A549 treated with DMSO at 1 μM for 4 hours (cell line): Measurements from ENCODE around the gene C16orf87. TPM values are rescaled to one million over a fixed set of nuclear protein-coding genes. Genes with fewer than 3 reads are reported as not detected.

Experiments
- total RNA-seq: library from RNA; stranded (reverse); fragments of 200-300 nt; extraction: Qiagen RNA extraction; gene quantifications from 5 replicates; pipeline ENCODE4 v1.2.3, GENCODE V29; 2022; ENCODE audit warnings: low read depth

Gene C16orf87
- total RNA-seq = 6.2 to 9.4 TPM (median 6.9 TPM) in 5 replicates

DNA sequence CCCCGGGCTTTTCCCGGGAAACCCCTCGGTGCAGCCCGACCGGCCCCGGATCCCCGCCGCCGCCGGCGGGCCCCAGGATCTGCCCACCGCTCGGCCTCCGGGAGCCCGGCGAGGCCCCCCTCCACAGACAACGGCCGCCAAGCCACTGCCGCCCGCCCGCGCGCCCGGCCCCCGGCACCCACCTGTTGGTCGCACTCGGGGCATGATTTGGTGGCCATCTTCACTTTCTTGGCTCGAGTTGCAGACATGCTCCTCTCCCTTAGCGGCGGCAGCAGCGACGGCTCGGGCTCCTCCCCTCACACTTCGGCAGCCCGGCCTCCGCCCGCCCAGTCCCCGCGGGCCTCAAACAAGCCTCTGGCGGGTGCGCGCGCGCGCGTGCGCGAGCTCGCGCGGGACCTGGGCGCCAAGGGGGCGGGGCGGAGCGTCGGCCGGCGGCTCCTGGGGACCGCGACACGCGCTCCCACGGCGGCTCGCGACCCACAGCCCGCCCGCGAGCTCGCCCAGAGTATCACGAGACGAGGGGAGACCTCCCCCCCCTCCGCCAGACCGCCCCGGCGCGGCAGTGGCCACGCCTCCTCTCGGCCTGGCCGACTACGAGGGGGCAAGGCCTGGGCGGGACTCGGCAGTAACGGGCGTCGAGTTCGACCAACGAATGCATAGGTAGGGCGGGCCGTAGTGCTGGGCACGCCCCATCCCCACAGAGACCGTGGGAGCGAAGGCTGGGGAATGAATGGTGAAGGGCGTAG lies at the start of gene C16orf87:
TSS of gene C16orf87 (minus strand) at position 279 of the 746 bp plus-strand sequence. CDS start at position 248, 31 bp downstream.

GRCh38 chr16:46747777-46748651 lies 83.0 kb downstream of the C16orf87 start, which contains the start of gene MYLK3:
Gene MYLK3 (minus strand): TSS chr16:46748344. CDS start chr16:46748193, 151 bp downstream.

Other genes with a start within 250 kb of the C16orf87 start
- gene SHCBP1, start 209.8 kb downstream of the C16orf87 start, total RNA-seq = 33.9 to 41.3 TPM (median 40.4 TPM) in 5 replicates
- 70.8 to 95.6 TPM (median 87.0 TPM) in 5 replicates for gene VPS35, start 142.0 kb downstream of the C16orf87 start, total RNA-seq
- gene ORC6, start 141.5 kb downstream of the C16orf87 start, total RNA-seq = 44.0 to 53.7 TPM (median 51.2 TPM) in 5 replicates
- gene MYLK3, start 82.8 kb downstream of the C16orf87 start, total RNA-seq = 0.01 to 0.19 TPM (median 0.08 TPM) in 5 replicates
- 8.4 to 14.5 TPM (median 12.9 TPM) in 5 replicates for gene GPT2, start 53.2 kb upstream of the C16orf87 start, total RNA-seq
- 64.4 to 87.5 TPM (median 77.4 TPM) in 5 replicates for gene DNAJA2, start 142.5 kb upstream of the C16orf87 start, total RNA-seq